ENCODE results near the gene ANO9. TPM values are rescaled to one million over a fixed set of nuclear protein-coding genes. Genes with fewer than 3 reads are reported as not detected.
"Not testable (repeated sequence)": the region's sequence is repeated elsewhere in the genome, so short reads cannot be mapped to it uniquely, and the experiment has no call there.

The ANO9 gene
- total RNA-seq, 1 donor from 2014 or later, result 36.9 TPM

- H3K4me1 Mint-ChIP-seq (ENCODE audit: low read depth), result no peaks in the 10 kb centered on the region
- no peak overlapping the region for H3K27ac Mint-ChIP-seq
- no peak overlapping the region for H3K4me3 Mint-ChIP-seq (ENCODE audit: low read depth)
- DNase-seq (ENCODE audit: low spot score), result no peak
- H3K36me3 Mint-ChIP-seq (ENCODE audit: low read depth), result no peaks in the 10 kb centered on the region
- H3K9me3 Mint-ChIP-seq, result peaks cover under 1% of the 10 kb centered on the region
- peaks cover 8% of the 10 kb centered on the region for H3K27me3 Mint-ChIP-seq (ENCODE audit: low read depth)
- intact Hi-C loops (cut with micrococcal nuclease), result no loop called here
Observed at GRCh38 chr11:392102-392777, 49.6 kb downstream of the ANO9 start.

- H3K27me3 Mint-ChIP-seq (ENCODE audit: low read depth), result peaks cover 8% of the 10 kb centered on the region
- no peaks in the 10 kb centered on the region for H3K36me3 Mint-ChIP-seq (ENCODE audit: low read depth)
- H3K27ac Mint-ChIP-seq, result no peak overlapping the region
- DNase-seq (ENCODE audit: low spot score), result no peak
- peaks cover 8% of the 10 kb centered on the region for H3K9me3 Mint-ChIP-seq
- H3K4me3 Mint-ChIP-seq (ENCODE audit: low read depth), result no peak overlapping the region
- H3K4me1 Mint-ChIP-seq (ENCODE audit: low read depth), result no peaks in the 10 kb centered on the region
- intact Hi-C loops (cut with micrococcal nuclease), result no loop called here
Observed at GRCh38 chr11:391117-392017, 50.4 kb downstream of the ANO9 start.

- H3K4me1 Mint-ChIP-seq (ENCODE audit: low read depth), result no peaks in the 10 kb centered on the region
Observed at GRCh38 chr11:390175-390574, 51.6 kb downstream of the ANO9 start.

GRCh38 chr11:389369-389768, 52.4 kb downstream of the ANO9 start:
- H3K27me3 Mint-ChIP-seq (ENCODE audit: low read depth); H3K4me3 Mint-ChIP-seq (ENCODE audit: low read depth); DNase-seq (ENCODE audit: low spot score); H3K4me1 Mint-ChIP-seq (ENCODE audit: low read depth); H3K9me3 Mint-ChIP-seq; intact Hi-C loops (cut with micrococcal nuclease); H3K27ac Mint-ChIP-seq; H3K36me3 Mint-ChIP-seq (ENCODE audit: low read depth): not testable (repeated sequence)

More at GRCh38 chr11:390175-390574, 51.6 kb downstream of the ANO9 start:
- peaks cover 8% of the 10 kb centered on the region for H3K9me3 Mint-ChIP-seq
- intact Hi-C loops (cut with micrococcal nuclease), result no loop called here
- H3K27me3 Mint-ChIP-seq (ENCODE audit: low read depth), result peaks cover 8% of the 10 kb centered on the region
- H3K27ac Mint-ChIP-seq, result no peak overlapping the region
- DNase-seq (ENCODE audit: low spot score), result no peak
- H3K4me3 Mint-ChIP-seq (ENCODE audit: low read depth), result no peak overlapping the region
- H3K36me3 Mint-ChIP-seq (ENCODE audit: low read depth), result no peaks in the 10 kb centered on the region

- H3K36me3 Mint-ChIP-seq (ENCODE audit: low read depth), result no peaks in the 10 kb centered on the region
Observed at GRCh38 chr11:387193-387793, 54.5 kb downstream of the ANO9 start.

GRCh38 chr11:386483-386882, 55.3 kb downstream of the ANO9 start:
- intact Hi-C loops (cut with micrococcal nuclease), result no loop called here
- DNase-seq (ENCODE audit: low spot score), result no peak
- Mint-ChIP-seq H3K27me3 (ENCODE audit: low read depth) (peaks cover 12% of the 10 kb centered on the region), H3K4me1 (ENCODE audit: low read depth) (no peaks in the 10 kb centered on the region), H3K4me3 (ENCODE audit: low read depth) (no peak overlapping the region), H3K36me3 (ENCODE audit: low read depth) (no peaks in the 10 kb centered on the region), H3K27ac (no peak overlapping the region), H3K9me3 (peaks cover 8% of the 10 kb centered on the region)

More at GRCh38 chr11:387193-387793, 54.5 kb downstream of the ANO9 start:
- intact Hi-C loops (cut with micrococcal nuclease), result no loop called here
- no peak overlapping the region for H3K27ac Mint-ChIP-seq
- DNase-seq (ENCODE audit: low spot score), result no peak
- H3K4me1 Mint-ChIP-seq (ENCODE audit: low read depth), result no peaks in the 10 kb centered on the region
- no peak overlapping the region for H3K4me3 Mint-ChIP-seq (ENCODE audit: low read depth)
- H3K9me3 Mint-ChIP-seq, result peaks cover 8% of the 10 kb centered on the region
- H3K27me3 Mint-ChIP-seq (ENCODE audit: low read depth), result peaks cover 11% of the 10 kb centered on the region

- Mint-ChIP-seq H3K36me3 (ENCODE audit: low read depth) (no peaks in the 10 kb centered on the region), H3K9me3 (peaks cover 8% of the 10 kb centered on the region), H3K27ac (no peak overlapping the region), H3K4me1 (ENCODE audit: low read depth) (no peaks in the 10 kb centered on the region), H3K4me3 (ENCODE audit: low read depth) (no peak overlapping the region), H3K27me3 (ENCODE audit: low read depth) (peaks cover 12% of the 10 kb centered on the region)
- intact Hi-C loops (cut with micrococcal nuclease), result no loop called here
- no peak for DNase-seq (ENCODE audit: low spot score)
Observed at GRCh38 chr11:385594-386351, 56.0 kb downstream of the ANO9 start.

GRCh38 chr11:384511-384910, 57.3 kb downstream of the ANO9 start:
- H3K4me3 Mint-ChIP-seq (ENCODE audit: low read depth), result no peak overlapping the region
- H3K36me3 Mint-ChIP-seq (ENCODE audit: low read depth), result no peaks in the 10 kb centered on the region
- intact Hi-C loops (cut with micrococcal nuclease), result no loop called here
- no peak overlapping the region for H3K27ac Mint-ChIP-seq
- peaks cover 8% of the 10 kb centered on the region for H3K9me3 Mint-ChIP-seq
- no peaks in the 10 kb centered on the region for H3K4me1 Mint-ChIP-seq (ENCODE audit: low read depth)
- DNase-seq (ENCODE audit: low spot score), result no peak
- peaks cover 12% of the 10 kb centered on the region for H3K27me3 Mint-ChIP-seq (ENCODE audit: low read depth)

- H3K9me3 Mint-ChIP-seq, result peaks cover 8% of the 10 kb centered on the region
Observed at GRCh38 chr11:383431-383830, 58.4 kb downstream of the ANO9 start.

GRCh38 chr11:382081-382629, 59.7 kb downstream of the ANO9 start:
- Mint-ChIP-seq H3K4me3 (ENCODE audit: low read depth) (no peak overlapping the region), H3K36me3 (ENCODE audit: low read depth) (no peaks in the 10 kb centered on the region), H3K4me1 (ENCODE audit: low read depth) (no peaks in the 10 kb centered on the region), H3K27me3 (ENCODE audit: low read depth) (peaks cover 4% of the 10 kb centered on the region), H3K27ac (no peak overlapping the region), H3K9me3 (peaks cover 7% of the 10 kb centered on the region)
- DNase-seq (ENCODE audit: low spot score), result no peak
- intact Hi-C loops (cut with micrococcal nuclease), result no loop called here

More at GRCh38 chr11:383431-383830, 58.4 kb downstream of the ANO9 start:
- Mint-ChIP-seq H3K27ac (no peak overlapping the region), H3K4me3 (ENCODE audit: low read depth) (no peak overlapping the region), H3K27me3 (ENCODE audit: low read depth) (peaks cover 12% of the 10 kb centered on the region), H3K4me1 (ENCODE audit: low read depth) (no peaks in the 10 kb centered on the region), H3K36me3 (ENCODE audit: low read depth) (no peaks in the 10 kb centered on the region)
- intact Hi-C loops (cut with micrococcal nuclease), result no loop called here
- no peak for DNase-seq (ENCODE audit: low spot score)

- no peak overlapping the region for H3K4me3 Mint-ChIP-seq (ENCODE audit: low read depth)
- no peak for DNase-seq (ENCODE audit: low spot score)
- peaks cover under 1% of the 10 kb centered on the region for H3K9me3 Mint-ChIP-seq
- intact Hi-C loops (cut with micrococcal nuclease), result no loop called here
- H3K27ac Mint-ChIP-seq, result no peak overlapping the region
- H3K4me1 Mint-ChIP-seq (ENCODE audit: low read depth), result no peaks in the 10 kb centered on the region
- H3K36me3 Mint-ChIP-seq (ENCODE audit: low read depth), result no peaks in the 10 kb centered on the region
- H3K27me3 Mint-ChIP-seq (ENCODE audit: low read depth), result peaks cover 4% of the 10 kb centered on the region
Observed at GRCh38 chr11:381501-382072, 60.2 kb downstream of the ANO9 start.

GRCh38 chr11:380996-381395, 60.8 kb downstream of the ANO9 start:
- no peaks in the 10 kb centered on the region for H3K9me3 Mint-ChIP-seq

More at GRCh38 chr11:380996-381395, 60.8 kb downstream of the ANO9 start:
- Mint-ChIP-seq H3K27ac (no peak overlapping the region), H3K4me1 (ENCODE audit: low read depth) (no peaks in the 10 kb centered on the region), H3K27me3 (ENCODE audit: low read depth) (peaks cover 4% of the 10 kb centered on the region), H3K4me3 (ENCODE audit: low read depth) (no peak overlapping the region), H3K36me3 (ENCODE audit: low read depth) (no peaks in the 10 kb centered on the region)
- intact Hi-C loops (cut with micrococcal nuclease), result no loop called here
- DNase-seq (ENCODE audit: low spot score), result no peak

Measured in activated T-helper 2 cell treated with anti-CD3 and anti-CD28 coated beads, Interferon-gamma antibody, Interleukin-2, Interleukin-4, amounts not matched to agents 10 μg/mL and 5 μg/mL and 100 μg/mL, durations not matched to agents 14 hours and 24 hours and 36 hours (primary cell).